ENCODE data around the gene TRAPPC4. TPM values are rescaled to one million over a fixed set of nuclear protein-coding genes. Genes with fewer than 3 reads are reported as not detected.
"Not testable (repeated sequence)": the region's sequence is repeated elsewhere in the genome, so short reads cannot be mapped to it uniquely, and the experiment has no call there.

TRAPPC4 gene
- total RNA-seq, result 10 to 100 TPM; 72.6 to 73.2 TPM

- intact Hi-C loops (cut with DNase I), result no loop called here
- H3K36me3 ChIP-seq, result no peaks in the 10 kb centered on the region
- peaks cover 15% of the 10 kb centered on the region for H3K4me1 ChIP-seq
- peak within 1 kb of the TSS; percentile 86 for H3K4me3 ChIP-seq
- no peaks in the 10 kb centered on the region for H3K27me3 ChIP-seq
- peak; percentile 95 for DNase-seq
- H3K27ac ChIP-seq, result peak within 1 kb of the TSS; percentile 92
- H3K9ac ChIP-seq (ENCODE audit: low read depth in 2 of 2, low read length in 2 of 2), result peak within 1 kb of the TSS; percentile 89 to 99
- H3K9me3 ChIP-seq, result no peaks in the 10 kb centered on the region
- TF ChIP-seq CTCF (IDR thresholded peaks at IDR 0.05), result no peak
Measured at GRCh38 chr11:119018074-119018938, at the start of gene TRAPPC4, which contains the start of gene RPS25. TSS of gene TRAPPC4 (plus strand) at chr11:119018766. CDS start at chr11:119018796, 30 bp downstream. TSS of gene RPS25 (minus strand) at chr11:119018343. CDS start at chr11:119018284, 59 bp downstream.

- H3K27ac ChIP-seq; H3K27me3 ChIP-seq; DNase-seq; H3K9ac ChIP-seq (ENCODE audit: low read depth in 2 of 2, low read length in 2 of 2); H3K9me3 ChIP-seq; intact Hi-C loops (cut with DNase I); H3K36me3 ChIP-seq; H3K4me1 ChIP-seq; H3K4me3 ChIP-seq: not testable (repeated sequence)
Measured at GRCh38 chr11:118969508-118969907, 49.1 kb upstream of the TRAPPC4 start.

GRCh38 chr11:118971646-118972045 lies 46.9 kb upstream of the TRAPPC4 start, which contains the start of gene FOXR1:
TSS of gene FOXR1 (plus strand) at chr11:118971761. CDS start at chr11:118971932, 171 bp downstream.
- intact Hi-C loops (cut with DNase I), result no loop called here
- no peaks in the 10 kb centered on the region for H3K9me3 ChIP-seq
- TF ChIP-seq CTCF (IDR thresholded peaks at IDR 0.05), result no peak

GRCh38 chr11:118973985-118974384 lies 44.6 kb upstream of the TRAPPC4 start:
- Histone ChIP-seq H3K9ac (ENCODE audit: low read depth in 2 of 2, low read length in 2 of 2) (no peak overlapping the region), H3K36me3 (no peaks in the 10 kb centered on the region), H3K9me3 (no peaks in the 10 kb centered on the region), H3K4me3 (no peak overlapping the region), H3K4me1 (no peaks in the 10 kb centered on the region), H3K27me3 (no peaks in the 10 kb centered on the region), H3K27ac (no peak overlapping the region)
- no peak for DNase-seq
- TF ChIP-seq CTCF (IDR thresholded peaks at IDR 0.05), result no peak
- intact Hi-C loops (cut with DNase I), result no loop called here

More at GRCh38 chr11:118971646-118972045, 46.9 kb upstream of the TRAPPC4 start, which contains the start of gene FOXR1:
- no peak for DNase-seq
- Histone ChIP-seq H3K27ac (no peak within 1 kb of the TSS), H3K4me1 (no peaks in the 10 kb centered on the region), H3K27me3 (no peaks in the 10 kb centered on the region), H3K4me3 (no peak within 1 kb of the TSS), H3K36me3 (no peaks in the 10 kb centered on the region), H3K9ac (ENCODE audit: low read depth in 2 of 2, low read length in 2 of 2) (no peak within 1 kb of the TSS)

GRCh38 chr11:118975771-118976709 lies 42.5 kb upstream of the TRAPPC4 start:
- no peaks in the 10 kb centered on the region for H3K36me3 ChIP-seq
- no peak for DNase-seq
- H3K9ac ChIP-seq (ENCODE audit: low read depth in 2 of 2, low read length in 2 of 2), result no peak overlapping the region
- no peaks in the 10 kb centered on the region for H3K27me3 ChIP-seq
- no peak overlapping the region for H3K27ac ChIP-seq
- H3K4me3 ChIP-seq, result no peak overlapping the region
- intact Hi-C loops (cut with DNase I), result no loop called here
- H3K4me1 ChIP-seq, result no peaks in the 10 kb centered on the region
- no peak for TF ChIP-seq CTCF (IDR thresholded peaks at IDR 0.05)
- H3K9me3 ChIP-seq, result no peaks in the 10 kb centered on the region
